Testis (tissue), 3 donors: ENCODE data around the gene RSPH10B2. TPM values are rescaled to one million over a fixed set of nuclear protein-coding genes. Genes with fewer than 3 reads are reported as not detected.
"Not testable (repeated sequence)": the region's sequence is repeated elsewhere in the genome, so short reads cannot be mapped to it uniquely, and the experiment has no call there.

ENCODE experiments used
- DNase-seq: peaks from one replicate; pipeline ENCODE4 v3.0.0-alpha.2; 2019
- H3K27ac ChIP-seq, 2 donors: fragments of 200-600 bp; sonication (generic); one replicate each; pipeline ENCODE4 v1.5.1; 2019
- H3K27me3 ChIP-seq: fragments of 200-600 bp; sonication (generic); one replicate; pipeline ENCODE4 v1.5.1; 2019
- H3K36me3 ChIP-seq: fragments of 200-600 bp; sonication (generic); one replicate; pipeline ENCODE4 v1.5.1; 2017; ENCODE audit warnings: low read depth; ENCODE audit errors: missing control alignments
- H3K4me1 ChIP-seq: fragments of 200-600 bp; sonication (generic); one replicate; pipeline ENCODE4 v1.5.1; 2019
- H3K4me3 ChIP-seq, 2 donors: fragments of 200-600 bp; sonication (generic); one replicate each; pipeline ENCODE4 v1.5.1; 2017 to 2019
- H3K9me3 ChIP-seq: fragments of 200-600 bp; sonication (generic); one replicate; pipeline ENCODE4 v1.5.1; 2017
- POLR2A ChIP-seq: fragments of 450-650 bp; IDR thresholded peaks from one replicate; pipeline ENCODE4 v1.6.1; 2017; ENCODE audit warnings: antibody characterized with exemption, mild to moderate bottlenecking, moderate library complexity
- WGBS, 2 donors: methylation state at CpG; one replicate each; pipeline ENCODE4 v1.1.5; 2018; 5-methylcytosine and 5-hydroxymethylcytosine counted together
- intact Hi-C: fragments of 100-400 bp; cut with DNase I; formaldehyde crosslinking; loops from one replicate; pipeline ENCODE4 v1.15.1; 2023; ENCODE audit warnings: low total_unique reads
- polyA plus RNA-seq: library from polyadenylated mRNA; stranded (reverse); fragments of 350-450 nt; fragmentation: Illumina TruSeq; extraction: RNeasy Lipid Tissue Mini Kit (QIAGEN cat#74804); gene quantifications from one replicate; pipeline ENCODE4 v1.2.3, GENCODE V29; 2014; ENCODE audit warnings: low read depth, low replicate concordance; ENCODE audit not compliant: insufficient read depth
- total RNA-seq, 2 donors: library from RNA; depleted of rRNA; stranded (reverse); fragments of >200 nt; gene quantifications; one replicate each; pipeline ENCODE4 v1.2.3, GENCODE V29; 2016
- TF ChIP-seq, protein P1 (sequence below), 3 experiments: fragments of 450-650 bp in 2 of 3; fragments of 200-600 bp in 1 of 3; sonication (generic) in 1 of 3; IDR thresholded peaks; one replicate each; pipeline ENCODE4 v1.5.1; 2016 to 2019; ENCODE audit warnings: antibody characterized with exemption in 3 of 3, mild to moderate bottlenecking in 2 of 3, moderate library complexity in 1 of 3

Gene RSPH10B2
- total and polyA plus RNA-seq, 3 donors from 2014 or later, result 24.3 to 61.3 (median 55.8) TPM

DNA sequence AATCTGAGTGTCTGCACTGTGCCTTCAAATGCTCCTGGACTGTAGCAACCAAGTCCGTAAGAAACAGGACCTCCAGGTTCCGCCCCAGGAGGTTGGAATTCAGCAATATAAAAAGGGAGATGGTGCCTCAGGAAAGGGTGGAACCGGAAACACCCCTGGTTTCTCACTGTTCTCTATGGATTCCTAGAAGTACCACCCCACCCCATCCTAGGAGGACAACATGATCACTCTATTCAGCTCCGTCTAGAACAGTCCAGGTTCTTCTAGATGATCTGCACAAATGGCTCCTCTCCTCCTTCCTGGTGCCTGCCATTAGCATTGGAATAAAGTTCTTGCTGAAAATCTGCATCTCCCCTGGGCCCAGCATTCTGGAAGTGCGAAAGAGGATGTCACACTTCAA, 39.5 kb upstream of the RSPH10B2 start:
- Histone ChIP-seq H3K27ac (no peak overlapping the region), H3K36me3 (no peaks in the 10 kb centered on the region), H3K9me3 (no peaks in the 10 kb centered on the region), H3K4me1 (no peaks in the 10 kb centered on the region), H3K27me3 (no peaks in the 10 kb centered on the region), H3K4me3 (no peak overlapping the region)
- intact Hi-C loops, result no loop called here
- no peak for TF ChIP-seq POLR2A
- TF ChIP-seq, protein P1, sequence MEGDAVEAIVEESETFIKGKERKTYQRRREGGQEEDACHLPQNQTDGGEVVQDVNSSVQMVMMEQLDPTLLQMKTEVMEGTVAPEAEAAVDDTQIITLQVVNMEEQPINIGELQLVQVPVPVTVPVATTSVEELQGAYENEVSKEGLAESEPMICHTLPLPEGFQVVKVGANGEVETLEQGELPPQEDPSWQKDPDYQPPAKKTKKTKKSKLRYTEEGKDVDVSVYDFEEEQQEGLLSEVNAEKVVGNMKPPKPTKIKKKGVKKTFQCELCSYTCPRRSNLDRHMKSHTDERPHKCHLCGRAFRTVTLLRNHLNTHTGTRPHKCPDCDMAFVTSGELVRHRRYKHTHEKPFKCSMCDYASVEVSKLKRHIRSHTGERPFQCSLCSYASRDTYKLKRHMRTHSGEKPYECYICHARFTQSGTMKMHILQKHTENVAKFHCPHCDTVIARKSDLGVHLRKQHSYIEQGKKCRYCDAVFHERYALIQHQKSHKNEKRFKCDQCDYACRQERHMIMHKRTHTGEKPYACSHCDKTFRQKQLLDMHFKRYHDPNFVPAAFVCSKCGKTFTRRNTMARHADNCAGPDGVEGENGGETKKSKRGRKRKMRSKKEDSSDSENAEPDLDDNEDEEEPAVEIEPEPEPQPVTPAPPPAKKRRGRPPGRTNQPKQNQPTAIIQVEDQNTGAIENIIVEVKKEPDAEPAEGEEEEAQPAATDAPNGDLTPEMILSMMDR (IDR thresholded peaks at IDR 0.05), result no peak
- WGBS, 2 donors, result 78 to 84% methylated on average over 5 of the region's 5 CpGs
- no peak for DNase-seq

DNA sequence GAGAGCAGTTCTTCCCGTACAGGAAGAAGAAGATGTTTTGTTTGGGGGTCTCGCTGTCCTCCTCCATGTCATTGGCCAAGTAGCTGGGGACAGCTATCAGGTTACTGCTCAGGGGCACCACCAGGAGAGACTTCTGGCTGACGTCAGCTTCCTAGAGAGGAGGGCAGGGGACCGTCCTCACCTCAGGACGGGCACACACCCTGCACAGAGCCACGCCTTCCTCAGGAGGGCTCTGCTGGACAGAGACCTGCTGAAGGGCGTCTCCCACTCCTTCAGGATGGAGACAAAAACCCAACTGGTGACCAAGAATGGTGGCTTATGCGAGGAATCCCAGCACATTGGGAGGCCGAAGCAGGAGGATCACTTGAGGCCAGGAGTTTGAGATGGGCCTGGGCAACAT, 38.0 kb upstream of the RSPH10B2 start:
- H3K4me3 ChIP-seq, H3K4me1 ChIP-seq, intact Hi-C loops, H3K9me3 ChIP-seq, DNase-seq, H3K27ac ChIP-seq, H3K27me3 ChIP-seq, H3K36me3 ChIP-seq: not testable (repeated sequence)
- 68 to 96% methylated on average over 4 to 9 of the region's 9 CpGs for WGBS, 2 donors

DNA sequence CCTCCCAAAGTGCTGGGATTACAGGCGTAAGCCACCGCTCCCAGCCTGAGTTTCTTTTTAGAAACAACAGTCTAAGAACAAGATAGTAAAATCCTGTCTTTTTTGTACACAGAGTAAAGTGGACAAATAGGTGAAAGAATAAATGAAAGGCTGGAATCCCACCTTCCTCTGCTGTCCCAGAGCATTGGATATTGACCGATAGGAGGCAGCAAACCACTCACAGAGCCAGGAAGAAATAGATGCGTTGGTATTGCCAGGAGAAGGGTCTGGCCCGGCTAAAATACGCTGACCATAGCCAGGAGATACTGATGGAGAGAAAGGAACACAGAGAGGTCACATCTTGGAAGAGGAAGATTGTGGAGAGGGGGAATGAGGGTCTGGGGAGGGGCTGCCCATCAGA, 35.8 kb upstream of the RSPH10B2 start:
- Histone ChIP-seq H3K9me3 (no peaks in the 10 kb centered on the region), H3K27ac (no peak overlapping the region), H3K27me3 (no peaks in the 10 kb centered on the region), H3K4me1 (no peaks in the 10 kb centered on the region), H3K4me3 (no peak overlapping the region), H3K36me3 (no peaks in the 10 kb centered on the region)
- 67 to 69% methylated on average over 6 of the region's 6 CpGs for WGBS, 2 donors
- TF ChIP-seq, protein P1 (IDR thresholded peaks at IDR 0.05), result no peak
- DNase-seq, result no peak
- intact Hi-C loops, result no loop called here

DNA sequence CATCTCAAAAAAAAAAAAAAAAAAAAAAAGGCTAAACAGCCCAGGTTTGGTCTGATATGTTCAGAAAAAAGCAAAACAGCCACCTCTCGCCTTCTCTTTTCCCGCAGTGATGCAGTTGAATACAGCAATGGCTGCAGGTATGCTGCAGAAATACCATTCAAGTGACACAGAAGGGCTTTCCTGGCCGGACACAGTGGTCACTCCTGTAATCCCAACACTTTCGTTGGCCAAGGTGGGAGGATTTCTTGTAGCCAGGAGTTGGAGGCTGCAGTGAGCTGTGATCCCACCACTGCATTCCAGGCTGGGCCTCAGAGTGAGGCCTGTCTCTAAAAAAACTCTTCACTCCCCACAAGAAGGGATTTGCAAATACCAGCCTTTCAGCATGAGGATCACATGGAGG, 29.6 kb upstream of the RSPH10B2 start:
- H3K4me3 ChIP-seq, result not testable (repeated sequence)
- 82 to 95% methylated on average over 4 of the region's 4 CpGs for WGBS, 2 donors

DNA sequence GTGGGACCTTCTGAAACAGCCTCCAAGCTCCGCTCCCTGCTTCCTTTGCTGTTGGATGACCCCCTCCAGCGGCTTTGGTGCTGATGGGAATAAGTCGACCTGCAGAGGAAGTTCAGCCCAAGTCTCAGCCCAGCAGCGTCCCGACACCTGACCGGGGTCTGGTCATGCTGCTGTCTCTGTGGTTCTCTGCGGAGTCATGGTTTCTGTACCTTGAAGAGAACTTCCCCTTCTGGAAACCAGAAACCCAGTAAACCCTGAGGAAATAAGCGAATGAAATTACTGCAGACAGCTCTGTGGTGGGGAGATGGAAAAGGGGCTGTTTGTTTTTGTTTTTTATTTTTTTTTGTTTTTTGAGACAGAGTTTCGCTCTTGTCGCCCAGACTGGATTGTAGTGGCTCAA, 28.9 kb upstream of the RSPH10B2 start:
- 83 to 86% methylated on average over 9 of the region's 10 CpGs for WGBS, 2 donors

More for the DNA sequence above, 29.6 kb upstream of the RSPH10B2 start:
- H3K9me3 ChIP-seq, H3K36me3 ChIP-seq, intact Hi-C loops, H3K27me3 ChIP-seq, H3K4me1 ChIP-seq, H3K27ac ChIP-seq, DNase-seq: not testable (repeated sequence)

DNA sequence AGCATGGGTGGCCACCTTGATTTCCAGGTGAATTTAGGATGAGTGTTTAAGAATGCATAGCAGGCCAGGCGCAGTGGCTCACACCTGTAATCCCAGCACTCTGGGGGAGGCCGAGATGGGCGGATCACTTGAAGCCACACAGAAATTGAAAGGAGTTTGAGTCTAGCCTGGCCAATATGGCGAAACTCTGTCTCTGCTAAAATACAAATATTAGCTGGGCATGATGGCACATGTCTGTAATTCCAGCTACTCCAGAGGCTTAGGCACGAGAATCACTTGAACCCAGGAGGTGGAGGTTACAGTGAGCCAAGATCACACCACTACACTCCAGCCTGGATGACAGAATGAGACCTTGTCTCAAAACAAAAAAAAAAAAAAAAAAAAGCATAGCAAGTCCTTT, 27.6 kb upstream of the RSPH10B2 start:
- WGBS, 2 donors, result 91 to 93% methylated on average over 5 of the region's 5 CpGs
- H3K9me3 ChIP-seq, H3K4me3 ChIP-seq, DNase-seq, H3K4me1 ChIP-seq, H3K27me3 ChIP-seq, H3K27ac ChIP-seq, intact Hi-C loops, H3K36me3 ChIP-seq: not testable (repeated sequence)

More for the DNA sequence above, 28.9 kb upstream of the RSPH10B2 start:
- Histone ChIP-seq H3K36me3 (no peaks in the 10 kb centered on the region), H3K27ac (no peak overlapping the region), H3K4me1 (no peaks in the 10 kb centered on the region), H3K27me3 (no peaks in the 10 kb centered on the region), H3K9me3 (no peaks in the 10 kb centered on the region), H3K4me3 (no peak overlapping the region)
- TF ChIP-seq, protein P1 (IDR thresholded peaks at IDR 0.05), result no peak
- TF ChIP-seq POLR2A, result no peak
- intact Hi-C loops, result no loop called here
- DNase-seq, result no peak
